DMS79 treated with DMSO at 0.1 percent for 48 hours (cell line): ENCODE data around the gene TEX22.

Experiments
- DNase-seq: peaks from one replicate; lab custom pipeline; 2025; lab: John Stamatoyannopoulos, UW

Gene TEX22

GRCh38 chr14:105384605-105385321 lies 13.6 kb upstream of the TEX22 start:
- no peak for DNase-seq

DNA sequence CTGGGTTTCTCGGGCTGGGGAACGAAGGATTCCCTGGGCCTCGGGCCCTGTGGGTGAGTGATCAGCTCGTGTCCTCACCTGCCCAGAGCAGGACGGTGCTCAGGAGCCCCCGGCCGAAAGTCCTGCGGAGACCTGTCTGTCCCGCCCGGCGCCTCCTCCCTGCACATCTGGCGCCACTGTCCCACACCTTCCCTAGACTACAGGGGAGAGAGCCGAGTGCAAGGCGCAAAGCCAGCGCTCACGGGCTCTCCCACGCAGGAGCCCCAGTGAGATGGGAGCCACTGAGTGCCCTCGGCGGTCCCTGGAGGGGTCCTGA lies 13.1 kb upstream of the TEX22 start:
- no peak for DNase-seq

GRCh38 chr14:105385698-105386365 lies 12.5 kb upstream of the TEX22 start:
- no peak for DNase-seq

DNA sequence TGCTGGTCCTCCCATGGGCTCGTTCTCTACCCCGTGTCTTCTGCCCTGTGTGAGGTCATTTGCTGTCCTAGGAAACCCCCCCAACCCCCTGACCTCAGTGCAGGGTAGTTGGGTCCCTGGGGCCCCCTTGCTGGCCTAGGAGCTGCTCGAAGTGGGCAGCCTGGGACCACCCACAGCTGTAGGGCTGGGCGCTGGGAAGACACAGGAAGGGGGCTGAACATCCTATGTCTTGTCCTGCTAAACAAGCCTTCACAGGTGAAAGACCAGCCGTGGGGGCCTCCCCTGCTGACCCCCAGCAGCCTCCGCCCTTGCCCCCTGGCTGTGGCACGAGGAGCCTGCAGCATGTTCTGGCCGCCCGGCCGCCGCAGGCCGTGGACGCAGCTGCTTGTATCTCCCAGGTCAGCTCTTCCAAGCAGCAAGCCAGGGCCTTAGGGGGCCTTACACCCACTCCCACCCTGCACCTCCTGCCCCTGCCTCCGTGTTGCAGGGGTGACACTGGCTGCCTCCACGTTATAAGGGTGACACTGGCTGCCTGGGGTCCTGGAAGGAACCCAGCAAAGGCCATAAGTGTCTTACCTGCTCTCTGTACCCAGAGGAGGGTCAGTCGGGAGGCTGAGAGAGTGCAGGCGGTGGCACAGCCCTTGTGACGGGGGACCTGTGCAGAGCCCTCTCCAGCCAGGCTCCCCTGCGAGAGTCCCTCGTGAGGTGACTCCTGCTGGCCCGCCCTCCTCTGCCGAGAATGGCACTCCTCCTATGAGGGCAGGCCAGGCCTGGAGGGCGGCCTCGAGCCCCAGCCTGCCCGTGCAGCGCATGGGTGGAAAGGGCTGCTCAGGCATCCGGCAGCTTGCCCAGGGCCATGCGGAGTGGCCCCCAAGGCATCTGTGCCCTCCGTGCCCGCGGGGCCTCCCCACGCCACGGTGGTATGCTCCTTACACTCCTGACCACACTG lies 11.5 kb upstream of the TEX22 start:
- DNase-seq = no peak

DNA sequence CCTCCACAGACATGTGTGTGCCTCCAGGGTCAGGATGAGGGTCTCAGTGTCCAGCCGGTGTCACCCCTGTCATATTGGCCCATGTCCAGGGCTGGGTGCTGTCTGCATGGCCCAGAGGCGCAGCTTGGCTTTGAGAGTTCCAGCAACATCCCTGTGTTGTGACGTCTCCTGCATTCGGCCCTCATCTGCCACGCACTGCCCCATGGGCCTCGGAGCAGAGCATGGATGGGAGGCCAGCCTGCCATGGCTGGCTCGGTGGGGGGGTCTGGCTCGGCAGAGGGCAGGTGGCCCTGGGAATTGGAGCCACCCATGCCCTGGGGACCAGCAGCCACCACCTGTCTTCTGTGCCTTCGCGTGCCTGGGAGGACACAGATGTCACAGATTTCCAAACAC lies 10.8 kb upstream of the TEX22 start:
- DNase-seq = no peak

DNA sequence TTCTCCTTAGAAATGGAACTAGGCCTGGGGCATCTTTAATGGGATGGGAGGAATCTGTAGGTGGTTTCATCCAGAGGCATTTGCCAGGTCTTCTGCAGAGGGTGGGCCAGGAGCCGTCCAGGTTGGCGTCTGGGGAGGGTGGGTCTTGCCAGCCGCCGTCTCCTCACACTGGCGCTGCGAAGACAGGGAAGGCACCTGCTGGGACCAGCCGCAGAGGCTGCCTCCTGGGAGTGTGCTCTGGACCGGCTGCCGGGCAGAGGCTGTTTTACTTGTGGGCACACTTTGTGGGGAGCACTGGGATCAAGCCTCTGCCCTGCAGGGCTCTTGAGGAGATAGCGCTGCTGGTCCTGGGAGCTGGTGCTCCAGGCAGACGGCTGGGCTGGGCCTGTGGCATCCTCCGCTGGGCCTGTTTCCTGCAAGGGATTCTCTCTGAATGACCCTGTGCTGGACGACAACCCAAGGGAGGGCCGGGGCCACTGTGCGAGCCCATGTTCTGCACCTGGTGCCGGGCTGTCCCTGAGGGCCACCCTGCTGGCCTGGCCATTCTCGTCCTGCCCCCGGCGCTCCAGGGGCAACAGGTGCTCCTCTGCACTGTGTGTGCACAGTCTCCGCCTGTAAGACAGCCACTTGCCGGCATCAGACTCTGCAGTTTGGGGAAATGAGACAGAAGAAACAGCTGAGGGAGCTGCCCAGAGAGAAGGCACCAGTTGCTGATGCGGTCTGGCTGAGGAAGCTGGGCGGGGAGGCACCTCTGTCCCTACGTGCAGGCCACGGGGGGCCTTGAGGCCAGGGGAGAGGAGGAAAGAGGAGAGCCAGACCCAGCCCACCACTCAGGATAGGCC lies 10.0 kb upstream of the TEX22 start:
- DNase-seq = no peak

DNA sequence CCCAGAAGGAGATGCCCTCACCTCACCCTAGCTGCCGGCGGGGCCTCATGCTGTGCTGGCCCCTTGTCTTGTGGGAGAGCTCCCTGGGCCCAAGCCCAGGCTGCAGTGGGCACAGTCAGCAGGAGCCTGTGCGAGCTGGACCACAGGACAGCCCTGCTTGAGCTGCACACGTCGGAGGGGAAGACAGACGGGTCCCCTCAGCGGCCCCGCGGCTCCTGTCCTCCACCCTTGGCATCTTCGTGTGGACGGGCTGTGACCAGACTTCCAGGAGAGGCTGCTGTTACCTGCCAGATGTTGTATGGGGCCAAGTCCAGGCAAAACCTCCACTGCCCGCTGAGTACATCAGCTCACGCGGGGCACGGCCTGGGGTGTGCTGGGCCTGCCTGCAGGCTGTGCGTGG lies 9.4 kb upstream of the TEX22 start:
- no peak for DNase-seq

DNA sequence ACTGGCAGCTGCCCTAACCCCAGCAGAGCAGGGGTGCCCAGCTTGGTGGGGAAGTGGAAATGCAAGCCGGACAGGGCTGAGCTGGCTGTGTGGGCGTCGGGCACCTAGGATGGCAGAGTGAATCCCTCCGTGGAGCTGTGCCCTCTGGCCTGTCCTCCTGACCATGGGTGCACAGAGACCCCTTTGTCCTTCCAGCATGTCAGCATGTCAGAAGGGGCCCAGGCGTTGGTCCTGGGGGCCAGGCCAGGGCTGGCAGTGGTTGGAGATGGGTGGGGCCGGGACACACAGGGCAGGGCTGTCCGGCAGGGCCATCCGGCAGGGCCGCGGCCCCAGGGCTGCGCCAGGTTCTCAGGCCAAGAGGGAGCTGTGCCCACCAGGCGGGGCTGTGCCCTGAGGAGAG lies 8.8 kb upstream of the TEX22 start:
- DNase-seq = no peak

- no peak for DNase-seq
These were observed 8.1 kb upstream of the TEX22 start for GRCh38 chr14:105389976-105390848.

GRCh38 chr14:105390849-105391500 lies 7.4 kb upstream of the TEX22 start:
- no peak for DNase-seq

DNA sequence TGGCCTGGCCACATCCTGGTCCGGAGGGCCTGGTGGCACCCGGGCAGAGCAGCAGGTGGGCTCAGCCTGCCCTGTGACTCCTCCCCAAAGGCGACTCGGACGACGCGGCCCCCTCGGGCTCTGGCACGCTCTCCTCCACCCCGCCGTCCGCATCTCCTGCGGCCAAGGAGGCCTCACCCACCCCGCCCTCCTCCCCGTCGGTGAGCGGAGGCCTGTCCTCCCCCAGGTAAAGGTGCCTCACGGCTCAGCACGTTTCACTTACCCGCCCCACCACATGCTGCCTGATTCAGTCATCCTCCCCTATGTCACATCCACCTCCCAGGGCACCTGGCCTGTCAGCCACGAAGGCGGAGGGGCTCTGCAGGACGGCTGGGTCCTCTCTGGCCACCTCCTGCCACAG lies 6.8 kb upstream of the TEX22 start:
- no peak for DNase-seq

GRCh38 chr14:105392131-105393090 lies 5.9 kb upstream of the TEX22 start:
- DNase-seq = no peak

GRCh38 chr14:105393151-105393550 lies 5.2 kb upstream of the TEX22 start:
- DNase-seq = no peak

GRCh38 chr14:105394714-105395537 lies 3.4 kb upstream of the TEX22 start:
- no peak for DNase-seq

GRCh38 chr14:105395538-105395854 lies 2.8 kb upstream of the TEX22 start:
- DNase-seq = no peak

DNA sequence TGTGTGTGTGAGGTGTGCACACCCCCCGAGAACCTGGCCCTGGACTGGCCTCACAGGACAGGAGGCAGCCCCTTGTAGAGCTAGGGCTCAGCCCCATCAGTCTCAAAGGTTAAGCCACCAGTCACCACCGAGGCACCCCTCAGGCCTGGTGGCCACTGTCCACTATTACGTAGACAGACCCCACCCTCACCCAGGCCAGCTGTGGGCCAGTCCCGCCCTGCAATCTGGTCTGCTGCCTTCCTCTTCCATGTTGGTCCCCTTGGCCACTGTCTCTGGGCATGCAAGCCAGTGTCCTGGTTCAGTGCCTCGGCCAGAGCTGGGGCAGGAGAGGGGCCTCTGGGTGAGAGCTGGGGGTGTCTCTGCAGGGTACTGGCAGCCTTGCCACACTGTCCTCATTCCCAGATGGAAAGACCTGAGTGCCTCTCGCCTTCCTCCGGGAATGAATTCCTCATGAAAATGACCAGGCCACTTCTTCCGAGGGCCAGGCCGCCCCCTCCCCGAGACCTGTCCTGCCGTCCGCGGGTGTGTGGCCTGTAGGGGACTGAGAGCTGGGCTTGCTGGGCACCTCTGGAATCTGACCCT lies 897 bp upstream of the TEX22 start:
- no peak for DNase-seq

DNA sequence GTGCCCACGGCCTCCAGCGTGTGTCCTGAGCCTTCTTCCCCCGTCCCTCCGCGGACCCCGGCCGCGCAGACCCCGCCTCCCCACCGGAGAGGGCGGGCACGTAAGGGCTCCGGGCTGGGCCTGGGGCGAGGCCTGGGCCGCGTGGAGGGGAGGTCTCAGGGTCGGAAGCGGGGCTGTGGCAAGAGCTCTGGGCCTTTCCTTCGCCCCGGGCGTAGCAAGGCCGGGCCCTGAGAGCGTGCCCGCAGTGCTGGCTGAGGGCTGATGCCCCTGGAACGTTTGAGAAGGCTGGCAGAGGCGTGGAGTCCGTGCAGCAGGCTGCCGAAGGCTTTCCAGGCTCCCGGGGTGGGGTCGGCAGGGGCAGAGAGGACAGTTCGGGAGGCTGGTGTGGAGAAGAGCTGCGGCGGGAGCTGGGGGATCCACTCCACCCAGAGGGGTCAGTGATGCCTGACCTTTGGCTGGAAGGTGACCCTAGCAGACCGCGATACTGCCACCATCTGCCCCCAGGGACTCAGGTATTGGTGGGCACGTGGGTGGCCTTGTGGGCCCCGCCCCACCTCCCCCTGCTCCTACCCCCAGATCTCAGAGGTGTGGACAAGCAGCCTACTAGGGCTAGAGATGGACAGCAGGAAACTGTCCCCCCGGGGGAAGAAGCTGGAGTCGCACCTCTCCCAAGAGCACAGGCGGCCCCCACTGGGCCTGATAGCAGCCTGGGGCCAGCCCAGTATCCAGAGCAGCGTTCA lies 558 bp downstream of the TEX22 start:
- no peak for DNase-seq

GRCh38 chr14:105399466-105399775 lies 1.1 kb downstream of the TEX22 start:
- DNase-seq = no peak
